C1 segment of cervical spinal cord (tissue), 14 donors: ENCODE data around the gene RAPGEF4.

Experiments used
- DNase-seq, 14 donors: peaks; one replicate each; lab custom pipeline; 2025; lab: John Stamatoyannopoulos, UW

The RAPGEF4 gene

DNA sequence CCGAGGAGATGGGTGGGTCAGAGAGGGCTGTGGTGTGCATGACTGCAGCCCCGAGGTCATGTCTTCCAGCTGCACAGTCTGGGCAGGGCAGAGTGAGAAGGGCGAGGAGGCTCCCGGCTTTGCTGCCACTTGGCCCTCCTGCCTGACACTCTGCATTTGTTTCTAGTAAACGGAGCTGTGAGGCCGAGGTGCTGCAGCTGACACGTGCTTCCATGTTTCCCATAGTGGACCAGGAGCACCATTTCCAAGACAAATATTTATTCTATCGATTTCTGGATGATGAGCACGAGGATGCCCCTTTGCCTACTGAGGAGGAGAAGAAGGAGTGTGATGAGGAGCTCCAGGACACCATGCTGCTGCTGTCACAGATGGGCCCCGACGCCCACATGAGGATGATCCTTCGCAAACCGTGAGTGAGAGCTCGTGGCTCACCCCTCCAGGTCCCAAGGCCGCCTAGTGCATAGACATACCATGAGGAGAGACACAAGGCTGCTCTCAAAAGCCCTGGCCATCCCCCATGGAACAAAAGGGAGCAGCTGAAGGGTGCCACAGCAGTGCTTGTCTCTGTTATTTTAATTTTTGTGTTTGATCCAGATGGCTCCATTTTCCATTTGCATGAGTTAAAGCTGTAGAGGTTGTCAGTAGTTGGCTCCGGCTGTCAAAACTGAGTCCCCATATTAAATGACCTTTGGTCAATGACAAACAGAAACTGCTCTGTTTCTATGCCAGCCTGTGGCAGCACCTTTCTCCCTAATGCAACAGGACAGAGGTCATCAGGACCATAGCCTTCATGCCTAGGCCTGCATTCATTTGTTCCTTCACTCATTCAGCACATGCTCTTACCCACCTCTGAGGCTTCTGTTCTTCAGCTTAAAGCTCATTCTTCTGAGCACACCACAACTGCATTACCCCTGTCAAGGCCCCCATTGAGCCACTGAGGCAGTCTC lies 231.7 kb downstream of the RAPGEF4 start:
- no peak for DNase-seq

DNA sequence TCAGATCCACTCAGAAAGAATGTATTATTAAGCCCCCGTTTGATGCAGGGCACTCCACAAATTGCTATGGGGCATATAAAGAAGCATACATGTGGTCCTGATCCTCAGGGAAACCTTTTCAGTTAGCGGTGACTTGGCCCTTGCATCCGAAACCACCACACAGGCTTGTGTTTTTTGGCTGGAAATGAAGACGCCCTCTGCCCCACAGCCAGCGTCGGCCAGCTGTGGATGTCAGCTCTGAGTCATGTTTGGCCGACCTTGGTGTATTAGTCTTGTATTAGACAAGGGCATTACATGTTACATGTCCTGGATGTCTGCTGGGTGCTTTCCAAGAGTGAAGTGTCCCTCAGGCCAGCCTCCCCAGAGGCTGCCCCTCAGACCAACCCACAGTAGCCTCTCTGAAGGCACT lies 232.4 kb downstream of the RAPGEF4 start:
- DNase-seq: peak in 1 of 14 donors; percentile 12

DNA sequence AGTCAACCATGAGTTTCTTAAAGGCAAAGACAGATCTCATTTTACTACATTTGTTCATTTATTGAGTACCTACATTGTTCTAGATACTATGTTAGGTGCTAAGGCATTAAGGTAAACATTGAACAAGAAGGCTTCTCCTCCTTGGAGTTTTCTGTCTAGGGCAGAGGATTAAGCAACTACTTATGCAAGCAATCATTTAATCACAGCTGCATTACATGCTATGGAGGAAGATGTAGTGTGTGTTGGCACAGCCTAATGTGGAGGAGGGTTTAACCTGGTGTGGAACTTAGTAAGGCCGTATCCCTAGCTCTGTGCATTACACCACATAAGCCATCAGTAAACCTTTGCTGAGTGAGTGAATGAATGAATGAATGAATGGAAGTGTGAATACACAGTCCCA lies 233.5 kb downstream of the RAPGEF4 start:
- no peak for DNase-seq

DNA sequence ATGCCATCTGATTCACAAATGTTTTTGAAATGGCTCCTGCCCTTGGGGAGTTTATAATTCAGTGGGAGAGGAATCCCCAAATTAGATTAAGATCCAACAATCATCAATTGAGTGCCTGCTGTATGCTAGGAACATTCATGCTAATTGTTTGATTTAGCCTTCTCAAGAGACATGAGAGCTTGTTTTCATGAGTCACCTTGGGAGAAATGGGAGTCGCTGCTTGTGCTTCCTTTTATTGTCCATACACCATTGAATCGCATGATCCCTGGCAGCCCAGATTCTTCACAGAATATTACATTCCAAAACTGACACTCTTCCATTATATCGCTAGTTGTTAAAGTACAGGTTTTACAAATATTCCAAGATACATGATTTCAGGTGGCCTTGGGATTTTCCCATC lies 234.0 kb downstream of the RAPGEF4 start:
- DNase-seq: no peak

DNA sequence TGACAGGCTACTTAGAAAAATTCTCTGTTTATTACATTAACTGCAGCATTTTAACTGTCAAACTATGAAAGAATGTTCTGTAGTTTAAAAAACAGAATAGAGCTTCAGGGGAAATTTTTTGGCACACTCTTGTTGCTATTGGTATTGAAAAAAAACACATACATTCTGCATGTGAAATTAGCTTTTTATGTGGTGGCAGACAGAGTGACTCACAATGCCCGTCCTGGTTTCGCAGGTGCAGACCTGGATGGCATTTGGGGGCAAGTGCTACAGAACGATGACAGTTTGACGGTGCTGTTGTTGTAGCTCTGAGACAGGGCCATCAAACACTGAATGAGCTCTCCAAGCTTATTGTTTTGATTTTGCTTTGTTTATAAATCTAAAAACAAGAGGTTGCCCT lies 235.0 kb downstream of the RAPGEF4 start:
- DNase-seq: no peak

DNA sequence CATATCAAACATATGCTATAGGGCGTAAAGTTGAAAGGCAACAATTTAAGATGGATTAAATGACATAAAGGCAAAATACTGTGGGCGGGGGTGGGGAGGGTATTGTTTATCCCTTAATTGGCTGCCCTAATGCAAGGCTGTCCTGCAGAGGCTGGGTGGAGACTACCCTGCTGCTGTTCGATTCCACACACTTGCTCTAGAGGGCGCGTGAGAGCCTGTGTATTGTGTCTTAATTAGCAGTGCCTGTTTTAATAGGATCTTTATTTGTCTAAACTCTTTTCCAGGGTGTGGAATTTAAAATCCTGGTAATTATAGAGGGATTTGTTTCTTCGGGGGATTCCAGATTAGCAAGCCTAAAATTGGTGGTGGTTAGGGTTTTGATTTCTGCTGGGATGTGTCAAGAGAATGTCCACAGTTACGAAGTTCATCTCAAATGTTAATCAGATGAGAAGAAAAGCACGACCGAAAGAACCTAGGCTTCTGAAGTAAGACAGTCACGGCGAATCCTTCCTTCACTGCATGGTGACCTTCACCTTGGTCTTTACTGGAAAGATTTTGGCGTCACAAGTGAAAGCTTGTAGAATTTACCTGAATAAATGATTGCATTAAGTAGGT lies 236.5 kb downstream of the RAPGEF4 start:
- no peak for DNase-seq

DNA sequence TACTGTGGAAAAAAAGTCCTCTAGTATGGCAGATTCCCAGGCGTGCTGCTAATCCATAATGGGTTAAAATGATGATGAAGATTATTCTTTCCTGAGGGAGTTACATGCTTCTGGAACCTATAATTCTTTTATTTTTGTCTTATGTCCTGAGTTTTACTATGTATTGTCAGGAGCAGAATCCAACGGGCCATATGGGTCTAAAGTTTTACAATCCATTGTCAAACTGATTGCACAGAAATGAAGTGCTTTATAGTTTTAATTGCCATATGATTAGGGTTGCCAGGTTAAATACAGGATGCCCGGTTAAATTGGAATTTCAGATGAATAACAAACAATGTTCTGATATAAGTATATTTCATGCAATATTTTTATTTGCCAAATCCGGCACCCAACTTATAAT lies 239.1 kb downstream of the RAPGEF4 start:
- DNase-seq: no peak

DNA sequence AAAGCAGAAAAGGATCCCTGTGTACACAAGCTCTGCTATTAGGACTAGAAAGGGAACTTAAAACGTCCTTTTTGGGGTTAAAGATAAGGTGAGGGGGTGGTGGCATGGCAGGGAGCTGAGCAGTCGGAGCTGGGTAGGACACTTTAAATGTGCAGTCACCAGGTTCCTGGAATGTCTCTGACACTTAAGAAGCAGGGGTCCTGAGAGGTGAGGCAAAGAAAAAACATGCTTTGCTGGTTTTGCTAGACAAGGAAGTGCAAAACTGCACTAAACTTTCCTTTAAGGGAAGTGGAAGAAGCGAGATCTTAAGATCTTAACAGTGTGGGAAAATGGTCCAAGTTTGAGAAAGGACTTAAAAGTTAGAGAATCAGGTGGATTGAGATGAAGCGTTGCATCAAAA lies 240.5 kb downstream of the RAPGEF4 start:
- peak in 1 of 14 donors; percentile 6 for DNase-seq

DNA sequence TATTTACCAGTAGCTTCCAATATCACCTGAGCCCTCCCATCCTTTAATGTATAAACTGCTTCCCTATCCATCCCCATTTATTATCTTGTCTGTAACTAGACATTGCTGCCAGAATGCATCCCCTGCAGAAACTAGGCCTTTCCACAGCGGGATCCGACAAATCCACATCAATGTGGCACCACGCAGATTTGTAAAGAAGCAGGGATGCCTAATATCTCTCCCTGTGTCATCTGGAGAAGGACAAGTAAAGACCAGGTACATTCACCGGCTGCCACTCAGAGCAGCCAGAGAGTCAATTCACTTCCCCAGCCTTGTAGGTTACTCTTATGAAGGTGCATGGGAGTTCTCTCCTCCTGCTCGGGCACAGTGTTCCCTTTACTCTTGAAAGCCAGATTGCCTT lies 241.2 kb downstream of the RAPGEF4 start:
- DNase-seq: peak in 1 of 14 donors; percentile 63

DNA sequence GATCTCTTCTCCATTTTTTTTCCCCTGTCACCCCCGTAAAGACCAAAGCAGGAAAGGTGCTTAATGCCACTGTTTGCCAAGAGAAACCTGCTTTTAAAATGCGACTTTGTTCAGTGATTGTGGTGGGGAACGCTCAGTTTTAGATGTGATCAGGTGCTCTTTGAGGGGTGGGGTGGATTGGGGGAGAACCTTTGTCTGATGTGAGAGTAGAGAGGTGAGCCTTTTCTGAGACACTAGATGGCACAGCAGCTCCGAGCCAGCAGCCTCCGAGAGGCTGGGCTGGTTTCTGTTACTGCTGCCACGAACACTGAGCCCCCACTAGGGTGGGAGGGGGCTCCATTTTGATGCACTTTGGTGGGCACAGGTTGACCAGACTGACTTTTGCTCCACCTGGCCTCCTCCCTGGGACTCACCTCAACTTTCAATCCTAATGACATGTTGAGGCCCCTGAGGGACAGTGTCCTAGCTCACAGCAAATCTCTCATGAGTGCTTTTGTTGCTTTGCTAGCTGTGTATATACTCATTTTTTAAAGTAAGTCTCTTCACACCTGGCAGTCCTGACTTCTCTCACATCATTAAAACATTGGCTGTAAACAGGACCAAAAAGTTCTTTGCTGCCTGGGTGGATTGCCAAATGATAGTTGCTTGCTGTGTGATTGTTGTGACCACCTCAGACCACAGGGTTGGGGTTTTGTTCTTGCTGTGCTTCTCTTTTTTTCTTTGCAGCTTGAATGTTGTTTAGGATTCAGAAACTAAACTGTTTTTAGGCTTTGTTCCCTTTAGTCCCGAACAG lies 241.8 kb downstream of the RAPGEF4 start:
- no peak for DNase-seq

DNA sequence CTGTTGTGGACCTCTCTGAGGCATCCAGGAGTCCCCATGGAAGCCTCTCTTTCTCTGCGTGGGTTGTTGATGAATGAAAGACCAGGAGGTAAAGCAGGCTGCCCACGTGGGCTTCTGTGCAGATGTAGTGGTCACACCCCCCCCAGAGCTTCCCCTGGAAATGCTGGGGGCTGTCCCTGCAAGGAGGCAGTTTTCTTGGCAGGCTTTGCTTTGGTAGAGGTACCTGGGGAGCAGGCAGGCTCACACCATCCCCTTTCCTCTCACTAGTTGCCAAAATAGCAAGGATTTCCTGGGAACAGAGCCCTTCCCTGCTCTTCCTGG lies 242.4 kb downstream of the RAPGEF4 start:
- DNase-seq: peak in 1 of 14 donors; percentile 22

DNA sequence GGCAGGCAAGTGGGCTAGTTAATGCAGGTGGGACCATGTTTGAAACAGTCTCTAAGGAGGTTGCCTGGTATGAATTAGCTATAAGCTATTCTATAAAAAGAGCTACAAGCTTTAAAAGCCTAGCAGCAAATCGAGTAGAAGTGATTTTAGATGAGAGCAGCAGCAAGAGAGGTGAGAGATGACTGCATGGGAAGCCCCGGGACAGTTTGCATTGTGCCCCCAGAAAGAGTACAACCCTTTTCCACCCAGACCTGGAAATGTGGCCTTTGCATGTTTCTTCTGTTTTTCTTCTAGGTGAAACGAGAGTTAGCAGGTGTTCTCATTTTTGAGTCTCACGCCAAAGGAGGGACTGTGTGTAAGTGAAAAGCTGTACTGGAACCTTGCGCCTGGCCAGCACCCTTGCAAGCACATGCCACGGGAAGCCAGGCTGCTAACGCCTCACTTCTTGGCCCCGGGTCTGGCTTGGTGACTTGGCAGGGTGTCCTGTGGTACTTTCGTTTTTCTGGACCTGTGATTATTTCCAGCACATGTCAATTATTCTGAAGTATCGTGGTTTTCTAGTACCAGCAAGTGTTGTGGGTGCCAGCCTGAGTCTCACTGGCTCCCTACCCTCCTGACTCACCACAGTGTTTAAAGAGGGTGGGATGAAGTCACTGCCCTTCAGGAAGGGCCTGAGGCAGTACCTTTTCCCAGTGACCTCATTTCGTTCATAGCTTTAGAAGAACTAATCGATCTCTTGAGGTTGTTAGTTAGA lies 249.7 kb downstream of the RAPGEF4 start:
- peak in 2 of 14 donors; percentile 9 to 24 for DNase-seq

DNA sequence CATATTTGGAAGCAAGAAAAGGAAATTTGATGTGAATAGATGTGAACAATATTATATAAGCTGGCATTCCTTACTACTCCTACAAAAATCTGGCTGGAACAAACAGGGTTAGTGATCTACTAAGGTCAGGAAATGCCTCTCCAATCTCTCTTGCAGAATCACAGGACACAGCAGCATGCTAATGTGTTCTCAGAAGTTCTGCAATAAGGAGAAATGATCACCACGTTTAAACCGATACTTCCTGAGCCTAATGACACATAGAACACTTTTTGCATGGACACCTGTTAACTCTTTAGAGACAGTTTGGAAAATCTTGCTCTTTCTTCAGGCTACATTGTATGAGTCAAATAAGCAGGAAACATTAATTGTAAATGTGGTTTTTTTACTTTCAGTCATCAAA lies 250.4 kb downstream of the RAPGEF4 start:
- no peak for DNase-seq

DNA sequence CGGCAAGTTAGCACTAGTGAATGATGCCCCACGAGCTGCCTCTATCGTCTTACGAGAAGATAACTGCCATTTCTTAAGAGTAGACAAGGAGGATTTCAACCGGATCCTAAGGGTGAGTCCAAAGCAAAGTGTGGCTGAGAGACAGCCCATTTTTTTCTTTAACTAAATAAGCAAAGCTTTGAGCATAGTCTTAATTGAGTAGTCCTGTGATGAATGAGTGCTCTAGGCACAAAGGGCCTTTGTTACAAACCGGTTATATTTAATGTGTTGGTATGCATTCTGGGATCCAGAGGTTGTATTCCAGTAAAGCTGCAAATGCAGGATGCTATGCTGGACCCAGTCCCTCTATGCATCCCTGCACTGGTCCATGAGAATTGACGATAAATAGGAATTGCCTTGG lies 253.1 kb downstream of the RAPGEF4 start:
- no peak for DNase-seq

DNA sequence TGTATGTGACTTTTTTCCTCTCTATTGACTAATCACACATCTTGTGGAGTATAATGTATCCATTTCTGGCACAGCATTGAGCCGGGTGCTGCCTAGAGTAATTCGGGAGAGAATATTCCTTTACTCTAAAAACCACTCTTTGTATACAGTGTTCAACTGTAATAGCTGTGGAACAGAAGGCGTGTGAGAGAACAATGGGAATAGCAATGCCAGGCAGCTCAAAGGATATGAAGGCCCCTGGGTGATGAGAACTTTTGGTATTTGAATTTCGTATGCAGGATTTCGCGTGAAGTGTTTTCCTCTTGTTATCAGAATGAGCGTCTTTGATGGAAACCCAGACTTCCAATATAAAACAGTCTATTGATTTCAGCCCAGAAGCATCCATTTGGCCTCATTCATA lies 255.4 kb downstream of the RAPGEF4 start:
- DNase-seq: no peak

DNA sequence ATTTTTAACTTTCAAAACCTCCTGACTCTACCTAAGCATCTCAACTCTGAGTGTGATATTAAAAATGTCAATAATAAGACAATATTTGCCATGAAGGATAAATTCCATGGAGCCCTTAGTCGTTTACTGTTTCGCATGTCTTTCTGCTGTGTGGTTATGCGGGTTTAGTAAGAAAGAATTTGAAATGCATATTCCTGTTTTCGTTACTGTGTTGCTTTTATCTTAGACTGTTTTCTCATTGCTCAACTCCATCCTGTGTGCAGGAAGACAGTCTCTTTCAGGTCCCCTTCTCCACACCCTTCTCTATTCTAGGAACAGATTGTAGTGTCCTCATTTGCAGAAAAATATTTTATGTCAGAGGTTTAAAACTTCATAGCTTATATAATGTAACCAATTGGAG lies 257.5 kb downstream of the RAPGEF4 start:
- no peak for DNase-seq

DNA sequence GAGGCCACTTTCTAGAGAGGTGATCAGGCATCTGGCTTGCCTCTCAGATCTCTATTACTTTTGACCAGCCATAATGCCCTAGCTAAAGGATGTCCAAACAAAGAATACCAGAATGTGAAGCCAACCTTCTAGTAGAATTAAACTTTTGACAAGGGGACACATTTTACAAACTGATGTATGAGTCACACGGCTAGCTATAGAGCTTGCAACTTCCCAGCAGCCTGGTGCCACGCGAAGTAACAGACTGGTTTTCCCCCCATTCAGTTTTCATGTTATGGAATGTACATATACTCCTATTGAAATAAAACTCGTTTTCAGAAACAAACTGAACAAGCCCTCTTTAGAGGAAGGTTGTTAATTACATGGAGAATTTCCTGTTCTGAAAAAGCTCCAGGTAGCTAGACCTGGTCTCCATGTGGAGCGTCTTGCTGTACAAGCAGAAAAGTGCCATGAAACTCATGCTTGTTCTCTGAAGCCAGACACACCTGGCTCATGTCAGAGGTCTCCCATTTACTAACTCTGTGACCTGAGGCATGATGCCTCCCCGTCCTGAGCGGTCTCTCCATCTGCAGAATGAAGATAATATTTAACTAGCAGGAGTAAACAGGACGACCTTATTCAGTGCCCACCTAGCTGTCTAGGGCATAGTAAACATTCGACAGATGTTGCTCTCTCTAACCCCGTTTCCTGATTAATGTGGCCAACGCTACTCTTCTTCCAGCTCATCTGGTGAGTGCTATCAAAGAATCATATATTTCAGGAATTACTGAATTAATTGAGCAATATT lies 258.5 kb downstream of the RAPGEF4 start:
- no peak for DNase-seq

DNA sequence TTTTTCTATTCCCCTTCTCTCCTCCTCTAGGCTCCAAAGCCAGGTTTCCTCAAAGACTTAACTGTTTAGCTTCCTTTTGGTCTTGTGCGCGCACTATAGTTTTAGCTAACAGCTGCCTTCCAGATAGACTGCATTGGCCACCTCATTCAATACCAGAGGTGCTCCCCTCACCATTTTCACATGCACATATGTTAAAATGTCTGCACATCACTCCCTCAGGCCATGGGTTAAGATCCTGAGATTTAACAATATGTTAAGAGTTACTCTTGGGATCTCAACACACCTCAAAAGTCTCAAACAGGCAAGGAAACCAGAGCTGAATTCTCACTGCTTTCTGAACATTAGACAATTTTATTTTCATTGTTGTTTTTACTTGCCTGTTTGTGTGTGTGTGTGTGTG lies 259.2 kb downstream of the RAPGEF4 start:
- DNase-seq: no peak

DNA sequence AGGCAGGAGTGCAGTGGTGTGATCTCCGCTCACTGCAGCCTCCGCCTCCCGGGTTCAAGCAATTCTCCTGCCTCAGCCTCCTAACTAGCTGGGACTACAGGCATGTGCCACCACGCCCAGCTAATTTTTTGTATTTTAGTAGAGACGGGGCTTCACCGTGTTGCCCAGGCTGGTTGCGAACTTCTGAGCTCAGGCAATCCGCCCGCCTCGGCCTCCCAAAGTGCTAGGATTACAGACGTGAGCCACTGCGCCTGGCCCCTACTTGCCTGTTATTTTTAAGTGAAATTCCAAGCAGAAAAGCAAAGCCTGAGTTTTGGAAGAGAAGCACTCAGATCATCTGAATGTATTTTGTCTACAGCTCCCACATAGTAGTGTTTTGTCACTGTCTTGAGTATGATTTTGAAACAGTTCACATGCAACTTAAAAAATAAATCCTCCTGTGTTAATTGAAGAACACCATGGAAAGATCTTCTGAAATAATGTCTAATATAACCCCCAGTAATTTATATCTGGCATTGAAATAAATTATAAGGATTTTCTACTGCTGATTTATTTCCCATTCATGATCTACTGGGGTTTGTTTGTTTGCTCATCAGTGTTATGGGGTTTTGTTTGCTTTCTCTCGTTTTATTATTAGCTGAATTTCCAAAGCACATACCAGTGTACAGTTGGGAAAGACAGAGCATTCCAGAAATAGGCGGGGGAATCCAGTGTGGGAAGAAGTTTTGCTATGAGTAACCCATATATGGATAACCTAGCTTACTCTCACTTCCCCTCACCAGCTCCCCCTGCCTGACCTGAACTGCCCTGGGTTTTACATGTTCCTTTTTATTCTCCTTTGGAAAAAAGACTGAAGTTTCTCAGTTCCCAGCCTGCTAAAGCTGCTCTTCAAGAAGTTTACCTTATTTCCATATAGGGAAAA lies 259.9 kb downstream of the RAPGEF4 start:
- no peak for DNase-seq
